SKM-1 (cell line): ENCODE results near the gene SLC39A2.

ENCODE experiments used
- DNase-seq: peaks from one replicate; lab custom pipeline; 2025; ENCODE audit not compliant: unreplicated experiment; lab: John Stamatoyannopoulos, UW

Gene SLC39A2

GRCh38 chr14:21043387-21043973 lies 44.4 kb downstream of the SLC39A2 start:
- no peak for DNase-seq

DNA sequence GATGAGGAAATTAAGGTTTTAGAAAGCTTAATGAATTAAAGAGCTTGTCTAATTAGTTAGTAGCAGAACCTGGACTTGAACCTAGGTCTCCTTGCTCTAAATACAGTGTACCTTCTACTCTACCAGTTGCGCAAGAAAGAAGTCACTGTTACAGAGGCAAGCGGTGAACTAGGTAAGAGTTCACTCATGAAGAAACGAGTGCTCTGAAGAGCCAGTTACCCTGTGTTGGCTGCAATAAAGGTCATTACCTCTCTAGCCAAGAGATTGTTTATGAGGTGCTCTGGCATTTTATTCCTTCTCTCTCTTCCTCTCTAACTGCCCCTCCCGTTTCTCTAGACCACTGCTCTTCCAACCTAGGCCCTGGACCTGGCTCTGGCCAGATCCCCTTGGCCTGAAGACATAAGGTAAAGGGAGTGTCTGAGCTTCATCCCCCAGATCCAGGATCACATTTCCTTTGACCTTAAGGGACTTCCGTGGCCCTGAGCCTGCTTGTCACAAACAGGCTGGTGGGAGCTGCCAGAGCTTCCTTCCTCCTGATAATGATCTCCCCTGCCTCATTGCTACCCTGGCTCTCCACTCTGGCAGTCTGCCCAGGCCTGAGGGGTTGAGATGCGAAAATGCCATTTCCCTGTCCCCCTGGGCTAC lies 45.0 kb downstream of the SLC39A2 start:
- peak; percentile 25 for DNase-seq

DNA sequence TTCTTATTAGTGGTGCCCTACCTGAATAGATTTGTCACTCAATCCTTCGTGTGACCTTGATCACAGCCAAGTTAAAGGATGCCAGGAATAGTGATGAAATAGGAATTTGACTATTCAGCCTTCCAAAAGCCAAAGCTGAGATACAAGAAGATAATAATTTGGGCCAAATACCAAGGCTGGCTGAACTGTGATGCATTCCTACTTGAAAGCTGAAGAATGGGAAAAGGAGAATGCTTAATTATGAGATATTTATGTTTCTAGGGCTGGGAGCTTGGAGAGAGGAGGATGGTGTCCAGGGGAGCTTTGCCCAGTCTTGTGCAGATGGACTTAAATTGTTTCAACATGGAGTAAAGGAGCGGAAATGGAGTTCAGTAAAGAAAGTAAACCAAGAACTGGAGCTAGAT lies 48.3 kb downstream of the SLC39A2 start:
- no peak for DNase-seq

- DNase-seq: no peak
These were observed 49.5 kb downstream of the SLC39A2 start for GRCh38 chr14:21048638-21049037.

DNA sequence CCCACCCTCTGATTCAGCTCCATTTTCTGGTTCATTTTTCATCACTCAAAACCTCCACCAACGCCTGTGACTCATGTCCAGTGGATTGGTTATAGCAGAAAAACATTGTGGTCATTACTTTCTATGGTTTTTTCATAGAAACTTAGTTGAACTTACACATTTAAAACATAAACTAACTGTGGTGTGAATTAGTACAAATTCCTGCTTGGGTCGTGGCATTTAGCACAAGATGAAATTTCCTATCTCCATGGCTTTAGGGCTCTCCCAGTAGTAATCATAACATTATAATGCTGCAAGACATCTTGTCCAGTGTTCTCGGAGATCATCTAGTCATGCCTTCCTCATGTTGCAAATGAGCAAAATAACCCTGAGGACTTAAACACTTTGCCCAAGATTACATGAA lies 50.2 kb downstream of the SLC39A2 start:
- no peak for DNase-seq

GRCh38 chr14:21050597-21050996 lies 51.5 kb downstream of the SLC39A2 start:
- DNase-seq: no peak
